K562 (cell line): ENCODE data around the gene ATG12. TPM values are rescaled to one million over a fixed set of nuclear protein-coding genes. Genes with fewer than 3 reads are reported as not detected.

Source experiments
- ADNP ChIP-seq: fragments of 200-800 bp; sonication (Bioruptor generic); IDR thresholded peaks from 2 replicates; pipeline ENCODE4 v1.6.1; 2016; ENCODE audit warnings: missing genetic modification characterization, missing compliant biosample characterization
- ARHGAP35 ChIP-seq: fragments of 450-650 bp; IDR thresholded peaks from 2 replicates; pipeline ENCODE4 v1.6.1; 2018; ENCODE audit not compliant: partially characterized antibody
- CHD2 ChIP-seq: IDR thresholded peaks from 2 replicates; pipeline ENCODE4 v1.6.1; 2011; ENCODE audit warnings: low read depth, low read length
- COPS2 ChIP-seq: fragments of 450-650 bp; conservative IDR thresholded peaks from 2 replicates; pipeline ENCODE4 v1.6.1; 2016; ENCODE audit warnings: mild to moderate bottlenecking, moderate library complexity
- DACH1 ChIP-seq: fragments of 450-650 bp; IDR thresholded peaks from 2 replicates; pipeline ENCODE4 v1.6.1; 2018; ENCODE audit not compliant: partially characterized antibody
- DMBX1 ChIP-seq: fragments of 250-450 bp; sonication (Bioruptor Pico); IDR thresholded peaks from 2 replicates; pipeline ENCODE4 v1.8.0; 2022; ENCODE audit warnings: inconsistent platforms, mild to moderate bottlenecking, moderate library complexity, borderline replicate concordance
- FOXK1 ChIP-seq: sonication (generic); formaldehyde crosslinking; IDR thresholded peaks from 2 replicates; pipeline ENCODE4 v1.8.0; 2022; ENCODE audit warnings: missing genetic modification reagents, mild to moderate bottlenecking, borderline replicate concordance
- HMG20B ChIP-seq: fragments of 250-450 bp; sonication (Bioruptor Pico); IDR thresholded peaks from 2 replicates; pipeline ENCODE4 v1.5.0; 2021; ENCODE audit warnings: mild to moderate bottlenecking
- KAT2B ChIP-seq: IDR thresholded peaks from one replicate; pipeline ENCODE4 v1.6.1; 2012; ENCODE audit warnings: low read depth, mild to moderate bottlenecking, control low read depth, inconsistent platforms, low read length, moderate library complexity
- KDM2B ChIP-seq: fragments of 250-450 bp; sonication (Bioruptor Pico); IDR thresholded peaks from 2 replicates; pipeline ENCODE4 v1.8.0; 2021; ENCODE audit warnings: mild to moderate bottlenecking, moderate library complexity
- MED1 ChIP-seq: sonication (generic); formaldehyde crosslinking; IDR thresholded peaks from 2 replicates; pipeline ENCODE4 v1.8.1; 2023; ENCODE audit warnings: missing genetic modification reagents, borderline replicate concordance
- MIER1 ChIP-seq: fragments of 450-650 bp; IDR thresholded peaks from 2 replicates; pipeline ENCODE4 v1.6.1; 2016; ENCODE audit warnings: antibody characterized with exemption, mild to moderate bottlenecking, low read depth
- MTA2 ChIP-seq: fragments of 450-650 bp; IDR thresholded peaks from 2 replicates; pipeline ENCODE4 v1.6.1; 2016; ENCODE audit warnings: low read depth
- PHF21A ChIP-seq: fragments of 450-650 bp; IDR thresholded peaks from 2 replicates; pipeline ENCODE4 v1.6.1; 2017; ENCODE audit warnings: low read depth, borderline replicate concordance
- PTRF ChIP-seq: fragments of 450-650 bp; IDR thresholded peaks from 2 replicates; pipeline ENCODE4 v1.6.1; 2016; ENCODE audit warnings: mild to moderate bottlenecking, missing genetic modification characterization, missing compliant biosample characterization
- RBM34 ChIP-seq: fragments of 200-400 bp; formaldehyde crosslinking; IDR thresholded peaks from 2 replicates; pipeline ENCODE4 v1.6.1; 2018; ENCODE audit warnings: low read length, borderline replicate concordance; ENCODE audit not compliant: insufficient read depth
- RFX5 ChIP-seq: IDR thresholded peaks from 2 replicates; pipeline ENCODE4 v1.6.1; 2011; ENCODE audit warnings: low read depth, mild to moderate bottlenecking, improper control_type of control experiment, low read length
- TBL1XR1 ChIP-seq, 2 experiments: IDR thresholded peaks; 2 replicates each; pipeline ENCODE4 v1.6.1; 2012; ENCODE audit warnings: improper control_type of control experiment in 2 of 2, low read length in 2 of 2, mild to moderate bottlenecking in 1 of 2
- TRIM28 ChIP-seq: fragments of 450-650 bp; IDR thresholded peaks from 2 replicates; pipeline ENCODE4 v1.6.1; 2017
- ZC3H11A ChIP-seq: IDR thresholded peaks from 2 replicates; pipeline ENCODE4 v1.6.1; 2012; ENCODE audit warnings: low read depth, low read length, improper control_type of control experiment
- ZFP1 ChIP-seq: fragments of 450-650 bp; formaldehyde crosslinking; IDR thresholded peaks from 2 replicates; pipeline ENCODE4 v1.4.0; 2020; ENCODE audit warnings: mild to moderate bottlenecking, mixed read lengths
- ZKSCAN8 ChIP-seq: fragments of 200-800 bp; sonication (Bioruptor generic); IDR thresholded peaks from 2 replicates; pipeline ENCODE4 v1.6.1; 2016; ENCODE audit warnings: missing genetic modification characterization, missing compliant biosample characterization
- ZNF263 ChIP-seq: sonication (generic); formaldehyde crosslinking; IDR thresholded peaks from 2 replicates; pipeline ENCODE4 v1.8.0; 2022; ENCODE audit warnings: mild to moderate bottlenecking, missing genetic modification reagents, borderline replicate concordance
- polyA plus RNA-seq, 8 experiments: library from polyadenylated mRNA; depleted of rRNA in 4 of 8; stranded (reverse) in 5 of 8; unstranded in 3 of 8; fragments of >200 nt; fragmentation: Nextera tagmentation in 2 of 8; fragmentation: Illumina TruSeq in 1 of 8; extraction: Ambion mirVana in 2 of 8; extraction: Trizol in 1 of 8; gene quantifications; 2 replicates each; pipeline versions ENCODE4 v1.2.1 to v1.2.3, GENCODE V29; 2011 to 2014; ENCODE audit warnings: inconsistent platforms in 1 of 8, missing spikeins in 1 of 8
- total RNA-seq, 7 experiments: library from RNA; depleted of rRNA in 6 of 7; stranded (reverse); fragments of >200 nt in 6 of 7; fragmentation: Illumina TruSeq in 2 of 7; extraction: Trizol in 2 of 7; gene quantifications; 2 replicates each; pipeline versions ENCODE4 v1.2.1 to v1.2.3, GENCODE V29; 2011 to 2021; ENCODE audit warnings: low replicate concordance in 1 of 7
- TF ChIP-seq, protein P1 (sequence below): fragments of 450-650 bp; formaldehyde crosslinking; IDR thresholded peaks from 2 replicates; pipeline ENCODE4 v1.4.0; 2022; ENCODE audit warnings: mild to moderate bottlenecking, moderate library complexity
- TF ChIP-seq, protein P2 (sequence below): IDR thresholded peaks from 2 replicates; pipeline ENCODE4 v1.6.1; 2011; ENCODE audit not compliant: insufficient read length; ENCODE audit errors: extremely low read depth
- TF ChIP-seq, protein P3 (sequence below): fragments of 250-450 bp; sonication (Bioruptor Pico); IDR thresholded peaks from 2 replicates; pipeline ENCODE4 v1.9.0; 2021; ENCODE audit warnings: mild to moderate bottlenecking, inconsistent platforms
- TF ChIP-seq, protein P4 (sequence below): fragments of 250-450 bp; sonication (Bioruptor Pico); IDR thresholded peaks from 2 replicates; pipeline ENCODE4 v1.8.0; 2022; ENCODE audit warnings: moderate library complexity, mild to moderate bottlenecking, inconsistent platforms

The ATG12 gene
- total and polyA plus RNA-seq, 9 of the 15 experiments (the other 6 are each of a cell fraction or from before 2014, with no cell fraction given): 21.6 to 132 (median 61.3) TPM

DNA sequence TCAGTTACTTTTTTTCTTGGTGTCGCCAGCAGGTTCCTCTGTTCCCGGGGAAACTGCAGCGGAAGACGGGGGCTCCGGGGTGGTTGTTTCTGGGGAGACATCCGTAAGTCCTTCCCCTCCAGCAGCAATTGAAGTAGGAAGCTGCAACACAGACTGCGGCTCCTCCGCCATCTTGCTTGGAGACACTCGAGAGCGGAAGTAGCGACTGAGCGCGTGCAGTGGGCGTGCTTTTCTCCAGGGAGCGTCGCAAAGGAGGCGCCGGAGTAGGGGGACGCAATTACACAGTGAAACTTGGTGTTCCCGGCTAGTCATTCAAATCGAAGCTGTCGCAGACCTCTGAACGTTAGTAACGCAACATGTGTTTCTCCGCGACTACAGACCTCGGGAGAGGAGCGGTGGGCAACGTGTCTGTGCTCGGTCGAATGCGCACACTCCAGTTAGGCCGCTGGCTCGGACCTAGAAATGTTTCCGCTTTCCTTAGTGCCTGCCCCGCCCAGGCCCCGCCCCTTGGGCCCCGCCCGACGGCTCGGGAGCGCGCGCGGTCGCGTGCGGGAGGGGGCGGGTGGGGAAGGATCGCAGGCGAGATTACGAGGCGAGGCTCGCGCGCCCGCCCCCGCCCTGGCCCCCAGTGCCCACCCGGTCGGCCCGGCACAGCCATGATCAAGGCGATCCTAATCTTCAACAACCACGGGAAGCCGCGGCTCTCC lies at the start of gene ATG12, which contains the start of gene AP3S1 (continued):
- TF ChIP-seq ZNF263 (CRISPR knock-in tag) (no peak), PHF21A (no peak), CHD2 (no peak), COPS2 (no peak), ADNP (tag) (no peak), ZKSCAN8 (CRISPR knock-in tag) (no peak), DACH1 (no peak), MED1 (CRISPR knock-in tag) (no peak), ARHGAP35 (no peak), MIER1 (no peak), ZC3H11A (no peak), MTA2 (no peak), KAT2B (no peak), TBL1XR1 (IDR thresholded peaks at IDR 0.05; ENCODE audit: low read length in 2 of 2) (no peak), FOXK1 (CRISPR knock-in tag) (no peak), PTRF (tag) (no peak), TRIM28 (no peak), DMBX1 (CRISPR knock-in tag) (peak; percentile 37; the same call in 1 of the 2 replicates), KDM2B (no peak), RFX5 (no peak), HMG20B (CRISPR knock-in tag) (no peak), ZFP1 (CRISPR knock-in tag) (no peak), RBM34 (no peak)
- TF ChIP-seq, protein P1, sequence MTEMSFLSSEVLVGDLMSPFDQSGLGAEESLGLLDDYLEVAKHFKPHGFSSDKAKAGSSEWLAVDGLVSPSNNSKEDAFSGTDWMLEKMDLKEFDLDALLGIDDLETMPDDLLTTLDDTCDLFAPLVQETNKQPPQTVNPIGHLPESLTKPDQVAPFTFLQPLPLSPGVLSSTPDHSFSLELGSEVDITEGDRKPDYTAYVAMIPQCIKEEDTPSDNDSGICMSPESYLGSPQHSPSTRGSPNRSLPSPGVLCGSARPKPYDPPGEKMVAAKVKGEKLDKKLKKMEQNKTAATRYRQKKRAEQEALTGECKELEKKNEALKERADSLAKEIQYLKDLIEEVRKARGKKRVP (CRISPR knock-in tag): no peak
- TF ChIP-seq, protein P2, sequence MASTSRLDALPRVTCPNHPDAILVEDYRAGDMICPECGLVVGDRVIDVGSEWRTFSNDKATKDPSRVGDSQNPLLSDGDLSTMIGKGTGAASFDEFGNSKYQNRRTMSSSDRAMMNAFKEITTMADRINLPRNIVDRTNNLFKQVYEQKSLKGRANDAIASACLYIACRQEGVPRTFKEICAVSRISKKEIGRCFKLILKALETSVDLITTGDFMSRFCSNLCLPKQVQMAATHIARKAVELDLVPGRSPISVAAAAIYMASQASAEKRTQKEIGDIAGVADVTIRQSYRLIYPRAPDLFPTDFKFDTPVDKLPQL: no peak
- TF ChIP-seq, protein P3, sequence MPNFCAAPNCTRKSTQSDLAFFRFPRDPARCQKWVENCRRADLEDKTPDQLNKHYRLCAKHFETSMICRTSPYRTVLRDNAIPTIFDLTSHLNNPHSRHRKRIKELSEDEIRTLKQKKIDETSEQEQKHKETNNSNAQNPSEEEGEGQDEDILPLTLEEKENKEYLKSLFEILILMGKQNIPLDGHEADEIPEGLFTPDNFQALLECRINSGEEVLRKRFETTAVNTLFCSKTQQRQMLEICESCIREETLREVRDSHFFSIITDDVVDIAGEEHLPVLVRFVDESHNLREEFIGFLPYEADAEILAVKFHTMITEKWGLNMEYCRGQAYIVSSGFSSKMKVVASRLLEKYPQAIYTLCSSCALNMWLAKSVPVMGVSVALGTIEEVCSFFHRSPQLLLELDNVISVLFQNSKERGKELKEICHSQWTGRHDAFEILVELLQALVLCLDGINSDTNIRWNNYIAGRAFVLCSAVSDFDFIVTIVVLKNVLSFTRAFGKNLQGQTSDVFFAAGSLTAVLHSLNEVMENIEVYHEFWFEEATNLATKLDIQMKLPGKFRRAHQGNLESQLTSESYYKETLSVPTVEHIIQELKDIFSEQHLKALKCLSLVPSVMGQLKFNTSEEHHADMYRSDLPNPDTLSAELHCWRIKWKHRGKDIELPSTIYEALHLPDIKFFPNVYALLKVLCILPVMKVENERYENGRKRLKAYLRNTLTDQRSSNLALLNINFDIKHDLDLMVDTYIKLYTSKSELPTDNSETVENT (CRISPR knock-in tag): peak; percentile 62; the same call in 1 of the 2 replicates
- TF ChIP-seq, protein P4, sequence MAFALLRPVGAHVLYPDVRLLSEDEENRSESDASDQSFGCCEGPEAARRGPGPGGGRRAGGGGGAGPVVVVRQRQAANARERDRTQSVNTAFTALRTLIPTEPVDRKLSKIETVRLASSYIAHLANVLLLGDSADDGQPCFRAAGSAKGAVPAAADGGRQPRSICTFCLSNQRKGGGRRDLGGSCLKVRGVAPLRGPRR (CRISPR knock-in tag): no peak
